ENCODE measurements around the gene DLL3.

Gene DLL3

DNA sequence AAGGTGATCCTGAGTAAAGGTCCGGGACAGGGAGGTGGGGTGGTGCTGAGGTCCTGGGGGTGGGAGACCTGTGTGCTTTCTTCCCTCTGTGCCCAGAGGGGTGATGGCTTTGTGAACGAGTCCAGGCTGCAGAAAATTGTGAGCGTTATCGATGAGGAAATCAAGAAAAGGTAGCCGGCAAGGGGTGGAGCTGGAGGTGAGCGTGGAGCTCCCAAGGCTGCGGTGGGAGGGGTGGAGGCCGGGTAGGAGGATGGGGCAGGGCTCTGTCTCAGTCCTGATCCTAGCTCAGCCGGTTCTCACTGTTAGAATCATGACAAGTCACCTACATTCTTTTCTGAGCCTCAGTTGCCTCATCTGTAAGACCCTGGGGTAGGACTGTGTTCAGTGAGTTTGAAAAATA, 20.2 kb downstream of the DLL3 start:
- DNase-seq: no peak

DNA sequence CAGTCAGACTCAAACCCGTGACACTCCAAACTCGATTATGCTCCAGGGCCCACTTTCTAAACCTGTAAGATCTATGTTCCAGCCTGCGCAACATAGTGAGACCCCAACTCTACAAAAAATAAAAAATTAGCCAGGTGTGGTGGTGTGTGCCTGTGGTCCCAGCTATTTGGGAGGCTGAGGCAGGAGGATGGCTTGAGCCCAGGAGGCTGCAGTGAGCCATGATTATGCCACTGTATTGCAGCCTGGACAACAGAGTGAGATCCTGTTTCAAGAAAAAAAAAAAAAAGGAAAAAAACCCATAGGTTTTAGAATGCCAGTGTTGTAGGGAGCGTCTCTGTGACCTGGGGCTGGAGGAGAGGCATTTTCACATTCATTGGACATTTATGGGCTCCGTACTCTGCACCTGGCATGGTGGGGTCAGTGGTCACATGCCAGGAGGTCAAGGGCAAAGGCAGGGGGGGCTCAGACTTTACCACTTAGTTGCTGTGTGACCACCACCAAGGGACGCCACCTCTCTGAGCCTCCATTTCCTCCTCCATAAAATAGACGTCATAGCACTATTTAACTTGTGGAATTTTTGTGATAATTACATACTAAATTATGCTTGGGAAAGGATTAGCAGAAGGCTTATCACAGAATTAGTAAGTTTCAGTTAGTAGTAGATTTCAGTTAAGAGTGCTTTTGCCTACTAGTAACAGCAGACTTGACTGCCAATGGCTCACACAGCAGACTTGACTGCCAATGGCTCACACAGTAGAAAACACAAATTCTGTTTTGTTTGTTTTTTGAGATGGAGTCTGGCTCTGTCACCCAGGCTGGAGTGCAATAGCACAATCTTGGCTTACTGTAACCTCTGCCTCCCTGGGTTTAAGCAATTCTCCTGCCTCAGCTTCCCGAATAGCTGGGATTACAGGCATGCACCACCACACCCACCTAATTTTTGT, 22.1 kb downstream of the DLL3 start:
- DNase-seq: no peak

DNA sequence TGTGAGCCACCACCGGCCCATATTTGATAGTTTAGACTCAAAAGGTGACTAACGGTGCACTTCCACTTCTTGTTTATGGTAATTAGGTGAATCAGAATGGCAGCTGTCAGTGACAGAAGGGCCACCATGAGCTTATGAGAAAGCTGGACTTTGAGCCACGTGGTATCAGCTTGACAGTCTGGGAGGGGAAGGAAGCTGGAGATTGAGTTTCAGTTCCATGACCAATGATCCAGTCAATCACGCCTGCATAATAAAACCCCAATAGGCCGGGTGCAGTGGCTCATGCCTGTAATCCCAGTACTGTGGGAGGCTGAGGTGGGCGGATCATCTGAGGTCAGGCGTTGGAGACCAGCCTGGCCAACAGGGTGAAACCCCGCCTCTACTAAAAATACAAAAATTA, 25.7 kb downstream of the DLL3 start:
- no peak for DNase-seq

DNA sequence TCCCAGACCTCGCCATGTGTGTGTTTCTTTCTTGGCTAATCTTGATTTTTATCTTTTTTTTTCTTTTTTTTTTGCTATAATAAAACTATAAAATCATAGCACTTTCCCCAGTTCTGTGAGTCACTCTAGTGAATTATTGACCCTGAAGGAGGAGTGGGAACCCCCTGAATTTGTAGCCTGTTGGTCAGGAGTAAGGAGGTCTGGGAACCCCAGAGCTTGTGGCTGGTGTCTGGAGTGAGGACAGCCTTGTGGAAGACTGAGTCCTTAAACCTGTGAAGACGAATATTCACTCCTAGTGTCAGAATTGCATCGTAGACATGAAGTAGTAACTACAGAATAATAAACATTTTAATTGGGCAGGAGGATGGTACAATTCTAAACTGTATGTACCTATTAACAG, 26.5 kb downstream of the DLL3 start:
- DNase-seq: no peak

DNA sequence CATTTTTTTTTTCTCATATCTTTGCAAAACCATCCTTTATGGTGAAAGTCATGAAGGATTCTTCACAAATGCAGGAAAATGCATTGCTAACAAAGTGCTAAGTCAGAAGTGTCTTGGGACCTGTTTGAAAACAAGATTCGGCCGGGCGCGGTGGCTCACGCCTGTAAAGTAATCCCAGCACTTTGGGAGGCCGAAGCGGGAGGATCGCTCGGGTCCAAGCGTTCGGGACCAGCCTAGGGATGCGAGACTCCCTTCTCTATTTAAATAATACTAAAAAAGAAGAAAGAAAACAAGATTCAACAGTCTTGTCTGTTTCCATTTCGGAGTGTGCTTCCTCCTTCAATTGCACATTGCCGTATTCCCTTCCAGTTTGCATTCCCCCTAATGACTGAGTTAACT, 33.1 kb downstream of the DLL3 start:
- DNase-seq: no peak

DNA sequence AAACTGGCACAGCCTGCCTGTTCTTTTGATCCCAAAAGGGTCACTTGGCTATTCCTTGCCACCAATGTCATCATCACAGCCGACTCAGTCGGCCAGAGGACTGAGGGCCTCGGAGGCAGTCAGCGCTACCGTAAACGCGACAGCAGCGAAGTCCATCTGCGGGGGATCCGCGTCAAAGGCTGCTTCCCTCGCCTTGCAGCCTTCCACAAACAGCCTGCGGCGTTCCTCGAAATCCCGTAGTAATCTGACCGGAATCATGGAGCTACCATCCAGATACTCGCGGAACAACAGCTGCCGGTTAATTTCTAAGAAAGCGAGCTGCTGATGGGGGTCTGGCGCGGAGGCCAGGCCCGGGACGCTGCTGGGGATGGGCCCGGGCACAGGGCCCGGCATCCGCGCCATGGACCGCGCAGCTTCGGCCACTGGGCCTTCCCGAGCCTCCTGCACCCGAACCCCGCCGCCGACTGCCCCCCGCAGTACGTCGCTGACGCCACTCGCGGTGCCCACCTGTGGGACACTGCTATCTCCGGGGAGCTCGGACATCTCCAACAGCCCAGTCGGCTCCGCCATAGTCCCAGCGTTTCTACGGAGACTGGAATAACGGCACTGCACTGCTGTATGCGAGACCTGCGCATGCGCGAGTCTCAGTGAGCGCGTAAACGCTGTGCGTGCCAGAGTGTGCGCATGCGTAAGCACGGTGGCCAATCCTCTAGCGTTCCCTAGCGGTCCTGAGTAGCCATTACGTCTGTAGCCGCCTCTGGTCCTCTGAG, 33.7 kb downstream of the DLL3 start, which contains the start of gene EID2B:
TSS of gene EID2B (minus strand) at position 620 of the 770 bp plus-strand sequence. CDS start at position 570, 50 bp downstream.
- peak; percentile 95 for DNase-seq

- DNase-seq: no peak
Measured at GRCh38 chr19:39533003-39533512, 34.3 kb downstream of the DLL3 start.

DNA sequence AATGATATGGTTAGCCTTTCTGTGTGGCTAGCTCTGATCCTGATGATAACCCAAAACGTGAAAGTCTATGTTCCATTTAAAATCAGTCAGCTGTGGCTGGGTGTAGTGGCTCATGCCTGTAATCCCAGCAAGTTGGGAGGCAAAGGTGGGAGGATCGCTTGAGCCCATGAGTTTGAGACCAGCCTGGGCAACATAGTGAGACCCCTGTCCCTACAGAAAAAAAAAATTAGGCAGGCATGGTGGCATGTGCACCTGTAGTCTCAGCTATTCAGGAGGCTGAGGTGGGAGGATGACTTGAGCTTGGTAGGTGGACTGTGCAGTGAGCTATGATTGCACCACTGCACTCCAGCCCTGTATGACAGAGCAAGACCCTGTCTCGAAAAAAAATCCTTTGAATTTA, 35.0 kb downstream of the DLL3 start:
- no peak for DNase-seq

DNA sequence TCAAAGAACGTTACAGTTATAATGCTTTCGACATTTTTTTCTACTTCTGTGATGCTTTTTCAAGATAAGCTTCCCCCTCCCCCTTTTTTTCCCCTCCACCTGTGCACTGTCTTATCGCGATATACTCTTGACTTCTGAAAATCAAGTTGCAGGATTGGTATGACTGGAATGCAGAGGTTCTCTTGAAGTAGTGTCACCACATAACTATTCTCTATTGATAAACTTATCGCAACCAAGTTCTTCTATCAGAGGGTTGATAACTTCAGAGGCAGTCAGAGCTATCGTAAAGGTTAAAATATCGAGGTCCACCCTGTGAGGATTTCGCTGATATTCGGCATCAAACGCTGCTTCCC, 40.4 kb downstream of the DLL3 start:
- no peak for DNase-seq

- peak; percentile 93 for DNase-seq
Measured at GRCh38 chr19:39539518-39540332, 41.0 kb downstream of the DLL3 start, which contains the start of gene EID2. EID2 (minus strand) TSS chr19:39540161; CDS start chr19:39540079, 82 bp downstream.

DNA sequence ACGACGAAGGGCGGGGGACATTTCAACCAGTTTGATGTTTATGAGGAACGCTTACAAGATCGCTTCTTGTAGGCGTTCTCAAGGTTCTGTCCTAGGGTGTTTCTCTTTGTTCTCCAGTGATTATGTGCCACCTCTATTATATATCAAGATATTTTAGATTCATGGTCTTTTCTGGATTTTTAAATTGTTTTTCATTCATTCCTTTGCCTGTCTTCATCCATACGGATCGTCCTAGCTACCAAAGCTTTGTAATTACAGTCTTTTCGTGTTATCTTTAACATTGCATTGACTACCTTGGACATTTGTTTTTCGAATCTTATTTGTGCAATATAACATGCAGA, 41.6 kb downstream of the DLL3 start:
- no peak for DNase-seq

GRCh38 chr19:39542206-39542605, 43.5 kb downstream of the DLL3 start:
- no peak for DNase-seq

- DNase-seq: no peak
Measured at GRCh38 chr19:39543477-39543857, 44.7 kb downstream of the DLL3 start.

DNA sequence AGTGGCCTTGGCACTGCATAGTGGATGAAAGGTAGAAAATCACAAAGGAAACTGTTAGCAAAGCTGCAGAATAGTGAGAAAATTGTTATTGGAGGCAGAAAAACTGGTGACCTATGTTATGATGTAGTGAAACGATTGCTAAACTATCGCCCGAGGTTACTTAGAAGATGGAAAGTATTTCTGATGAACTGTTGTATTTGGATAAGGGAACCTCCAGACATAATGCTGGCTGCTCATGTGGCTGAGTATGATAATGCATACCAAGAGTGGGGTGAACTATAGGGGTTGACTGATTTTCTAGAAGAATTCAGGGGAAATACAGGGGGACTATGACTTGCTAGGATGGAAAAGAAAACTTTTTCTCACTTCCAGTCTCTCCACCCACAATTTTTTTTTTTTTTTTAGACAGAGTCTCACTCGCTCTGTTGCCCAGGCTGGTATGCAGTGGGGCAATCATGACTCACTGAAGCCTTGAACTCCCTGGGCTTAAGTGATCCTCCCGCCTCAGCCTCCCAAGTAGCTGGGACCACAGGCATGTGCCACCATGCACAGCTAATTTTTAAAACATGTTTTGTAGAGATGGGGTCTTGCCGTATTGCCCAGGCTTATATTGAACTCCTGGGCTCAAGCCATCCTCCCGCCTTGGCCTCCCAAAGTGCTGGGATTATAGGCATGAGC, 45.6 kb downstream of the DLL3 start:
- DNase-seq: no peak

- DNase-seq: peak; percentile 37
Measured at GRCh38 chr19:39544911-39545310, 46.2 kb downstream of the DLL3 start.

- no peak for DNase-seq
Measured at GRCh38 chr19:39546599-39546998, 47.9 kb downstream of the DLL3 start.

- no peak for DNase-seq
Measured at GRCh38 chr19:39550197-39550596, 51.5 kb downstream of the DLL3 start.

DNA sequence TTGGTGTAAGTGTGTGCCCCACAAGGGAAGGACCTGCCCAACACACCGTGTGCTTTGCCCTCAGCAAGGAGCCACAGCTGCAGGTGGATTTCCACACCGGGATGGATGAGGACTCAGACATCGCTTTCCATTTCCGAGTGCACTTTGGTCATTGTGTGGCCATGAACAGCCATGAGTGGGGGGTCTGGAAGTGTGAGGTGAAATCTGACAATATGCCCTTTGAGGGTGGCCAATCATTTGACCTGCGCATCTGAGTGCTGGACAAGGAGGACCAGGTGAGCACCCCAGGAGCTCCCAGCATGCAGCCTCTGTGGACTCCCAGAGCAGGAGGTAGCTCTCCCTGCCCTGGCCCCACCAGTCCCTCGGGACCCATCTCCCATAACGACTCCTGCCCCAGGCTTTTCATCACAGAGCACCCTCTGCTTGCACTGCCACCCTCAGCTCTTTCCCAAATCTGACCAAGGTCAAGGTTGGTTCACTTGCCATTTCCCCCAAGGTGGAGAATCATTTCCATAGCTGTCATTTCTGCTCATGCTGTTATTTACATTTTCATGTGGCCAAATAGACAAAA, 54.4 kb downstream of the DLL3 start:
- no peak for DNase-seq

- DNase-seq: no peak
Measured at GRCh38 chr19:39554701-39555311, 56.1 kb downstream of the DLL3 start.

GRCh38 chr19:39555883-39556282, 57.1 kb downstream of the DLL3 start:
- DNase-seq: no peak
